Measurements from ENCODE around the gene NR5A2.
A peak's percentile ranks its signal among the peaks of the same experiment; 100 is the strongest.

Gene NR5A2

GRCh38 chr1:200036619-200037270 lies 9.2 kb downstream of the NR5A2 start:
- H3K4me3 ChIP-seq (ENCODE audit: low read depth, low read length), result no peak overlapping the region
- no peak for TF ChIP-seq CTCF (IDR thresholded peaks at IDR 0.05; ENCODE audit: low read depth, low read length)

- TF ChIP-seq CTCF (IDR thresholded peaks at IDR 0.05; ENCODE audit: low read depth, low read length), result no peak
- H3K4me3 ChIP-seq (ENCODE audit: low read depth, low read length), result no peak overlapping the region
Measured at GRCh38 chr1:200037501-200037900, 10.0 kb downstream of the NR5A2 start.

- H3K4me3 ChIP-seq (ENCODE audit: low read depth, low read length), result no peak overlapping the region
- no peak for TF ChIP-seq CTCF (IDR thresholded peaks at IDR 0.05; ENCODE audit: low read depth, low read length)
Measured at GRCh38 chr1:200037904-200038303, 10.4 kb downstream of the NR5A2 start.

GRCh38 chr1:200038325-200038980 lies 10.9 kb downstream of the NR5A2 start:
- H3K4me3 ChIP-seq (ENCODE audit: low read depth, low read length), result peak overlapping the region; percentile 60
- TF ChIP-seq CTCF (IDR thresholded peaks at IDR 0.05; ENCODE audit: low read depth, low read length), result no peak

- peak overlapping the region; percentile 60 for H3K4me3 ChIP-seq (ENCODE audit: low read depth, low read length)
- TF ChIP-seq CTCF (IDR thresholded peaks at IDR 0.05; ENCODE audit: low read depth, low read length), result no peak
Measured at GRCh38 chr1:200038981-200039848, 11.7 kb downstream of the NR5A2 start.

GRCh38 chr1:200039849-200040474 lies 12.5 kb downstream of the NR5A2 start:
- no peak for TF ChIP-seq CTCF (IDR thresholded peaks at IDR 0.05; ENCODE audit: low read depth, low read length)
- H3K4me3 ChIP-seq (ENCODE audit: low read depth, low read length), result peak overlapping the region; percentile 60
